M059J (cell line): ENCODE data around the gene CYLD. TPM values are rescaled to one million over a fixed set of nuclear protein-coding genes. Genes with fewer than 3 reads are reported as not detected.

Experiments
- DNase-seq: peaks from one replicate; pipeline ENCODE4 v3.0.0-alpha.2; 2012; ENCODE audit warnings: low read depth
- total RNA-seq: library from RNA; depleted of rRNA; stranded (reverse); fragments of >200 nt; shearing (Covaris generic); gene quantifications from 2 replicates; pipeline ENCODE4 v1.2.3, GENCODE V29; 2014; rRNA removed

Gene CYLD
- total RNA-seq = 53.3 and 68.6 TPM in 2 replicates

GRCh38 chr16:50741781-50742575, at the start of gene CYLD:
Gene CYLD (plus strand): TSS chr16:50742086. CDS start chr16:50749699, 7,613 bp downstream.
- DNase-seq = peak; percentile 99

DNA sequence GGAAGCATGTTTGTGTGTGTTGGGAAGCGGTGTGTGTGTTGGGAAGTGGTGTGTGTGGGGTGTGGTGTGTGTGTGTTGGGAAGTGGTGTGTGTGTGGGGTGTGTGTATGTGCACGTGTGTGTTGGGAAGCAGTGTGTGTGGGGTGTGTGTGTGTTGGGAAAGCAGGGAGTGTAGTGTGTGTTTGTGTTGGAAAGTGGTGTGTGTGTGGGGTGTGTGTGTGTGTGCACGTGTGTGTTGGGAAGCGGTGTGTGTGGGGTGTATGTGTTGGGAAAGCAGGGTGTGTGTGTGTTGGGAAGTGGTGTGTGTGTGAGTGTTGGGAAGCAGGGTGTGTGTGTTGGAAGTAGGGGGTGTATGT, 49.3 kb upstream of the CYLD start:
- no peak for DNase-seq

- peak; percentile 15 for DNase-seq
Observed at GRCh38 chr16:50692999-50693781, 48.7 kb upstream of the CYLD start, which contains the start of gene NOD2. Gene NOD2 (plus strand): TSS chr16:50693606. CDS start chr16:50699496, 5,890 bp downstream.

GRCh38 chr16:50694206-50694605, 47.7 kb upstream of the CYLD start:
- no peak for DNase-seq

GRCh38 chr16:50695017-50696000, 46.6 kb upstream of the CYLD start:
- DNase-seq = no peak

DNA sequence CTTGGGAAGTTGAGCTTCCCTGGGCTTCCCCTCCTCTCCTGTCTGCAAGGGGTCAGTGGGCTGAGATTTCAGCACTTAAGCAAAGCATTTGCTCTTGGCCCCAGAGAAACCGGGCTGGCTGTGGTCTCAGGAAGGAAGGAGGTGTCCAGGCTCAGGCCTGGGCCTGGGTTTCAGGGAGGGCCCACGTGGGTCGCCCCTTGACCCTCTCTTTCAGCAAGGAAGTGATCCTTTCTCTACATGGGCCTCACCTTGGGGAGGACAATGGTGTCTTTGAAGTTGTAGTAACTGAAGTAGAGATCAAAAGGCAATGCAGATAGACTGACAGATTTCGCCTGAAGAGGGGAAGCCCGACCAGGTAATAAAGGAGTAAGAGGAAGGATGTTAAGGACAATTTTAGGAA, 45.8 kb upstream of the CYLD start:
- DNase-seq = no peak

DNA sequence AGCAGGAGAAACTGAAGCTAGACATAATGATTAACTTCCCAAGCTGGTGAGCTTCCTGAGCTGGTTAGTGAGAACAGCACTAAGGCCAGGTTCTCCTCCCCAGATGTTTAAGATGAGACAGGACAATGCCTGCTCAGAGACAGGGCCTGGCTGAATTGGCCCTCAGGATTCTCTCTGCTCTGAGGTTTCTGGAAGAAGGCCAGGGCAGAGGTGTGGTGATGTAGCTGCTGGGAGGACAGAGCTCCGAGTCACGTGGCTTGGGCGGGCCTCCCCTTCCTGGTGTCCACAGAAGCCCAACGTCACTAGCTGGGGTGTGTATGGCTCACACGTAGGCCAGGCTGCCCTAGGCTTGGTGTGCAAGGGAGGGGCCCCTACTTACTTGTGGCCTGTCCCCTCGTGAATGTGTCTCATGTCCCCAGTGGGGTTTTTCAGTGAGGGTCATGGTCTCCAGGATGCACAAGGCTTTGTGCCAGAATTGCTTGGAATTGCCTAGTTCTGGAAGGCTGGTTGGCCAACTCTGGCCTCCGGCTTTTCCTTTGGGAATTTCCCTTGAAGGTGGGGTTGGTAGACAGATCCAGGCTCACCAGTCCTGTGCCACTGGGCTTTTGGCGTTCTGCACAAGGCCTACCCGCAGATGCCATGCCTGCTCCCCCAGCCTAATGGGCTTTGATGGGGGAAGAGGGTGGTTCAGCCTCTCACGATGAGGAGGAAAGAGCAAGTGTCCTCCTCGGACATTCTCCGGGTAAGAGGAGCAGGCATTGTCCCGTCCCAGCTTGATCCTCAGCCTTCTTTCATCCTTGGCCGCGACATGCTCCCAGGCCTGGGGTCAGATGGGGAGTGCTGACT, 45.1 kb upstream of the CYLD start:
- DNase-seq = peak; percentile 89

GRCh38 chr16:50697421-50697715, 44.5 kb upstream of the CYLD start:
- no peak for DNase-seq

GRCh38 chr16:50697881-50698767, 43.8 kb upstream of the CYLD start:
- peak; percentile 76 for DNase-seq

DNA sequence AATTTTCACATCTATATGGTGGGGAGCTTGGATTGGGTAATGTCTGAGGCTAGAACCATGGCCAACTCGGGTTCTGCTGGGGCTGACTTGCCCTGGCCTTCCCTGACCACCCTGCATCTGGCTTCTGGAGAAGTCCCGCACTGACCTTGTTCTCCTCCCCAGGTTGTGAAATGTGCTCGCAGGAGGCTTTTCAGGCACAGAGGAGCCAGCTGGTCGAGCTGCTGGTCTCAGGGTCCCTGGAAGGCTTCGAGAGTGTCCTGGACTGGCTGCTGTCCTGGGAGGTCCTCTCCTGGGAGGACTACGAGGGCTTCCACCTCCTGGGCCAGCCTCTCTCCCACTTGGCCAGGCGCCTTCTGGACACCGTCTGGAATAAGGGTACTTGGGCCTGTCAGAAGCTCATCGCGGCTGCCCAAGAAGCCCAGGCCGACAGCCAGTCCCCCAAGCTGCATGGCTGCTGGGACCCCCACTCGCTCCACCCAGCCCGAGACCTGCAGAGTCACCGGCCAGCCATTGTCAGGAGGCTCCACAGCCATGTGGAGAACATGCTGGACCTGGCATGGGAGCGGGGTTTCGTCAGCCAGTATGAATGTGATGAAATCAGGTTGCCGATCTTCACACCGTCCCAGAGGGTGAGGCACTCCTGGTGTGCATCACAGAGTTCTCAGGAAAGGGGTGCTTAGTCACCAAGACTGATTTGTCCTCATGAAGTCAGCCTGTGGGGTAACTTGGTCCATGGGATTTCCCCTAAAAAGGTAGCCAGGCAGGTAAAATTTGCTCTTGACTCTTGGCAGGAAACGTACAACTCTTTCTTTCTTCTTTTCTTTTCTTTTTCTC, 42.3 kb upstream of the CYLD start:
- peak; percentile 65 for DNase-seq

DNA sequence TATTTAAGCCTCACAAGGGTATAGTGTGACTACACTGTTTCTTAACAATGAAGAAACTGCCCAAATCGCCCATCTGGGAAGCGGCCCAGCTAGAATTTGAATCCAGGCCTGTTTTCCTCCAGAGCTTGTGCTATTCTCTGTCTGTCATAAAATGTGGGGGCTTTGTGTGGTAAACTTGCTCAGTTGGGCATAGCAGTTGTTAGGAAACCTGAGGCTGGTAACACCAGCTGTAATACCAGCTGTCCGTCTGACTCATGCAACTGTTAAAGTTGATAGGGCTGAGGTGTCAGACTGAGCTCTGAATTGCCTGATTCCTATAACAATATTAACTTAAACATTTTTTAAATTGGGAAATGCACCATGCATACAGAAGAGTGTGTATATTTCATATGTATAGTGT, 39.2 kb upstream of the CYLD start:
- peak; percentile 50 for DNase-seq

GRCh38 chr16:50704245-50704644, 37.6 kb upstream of the CYLD start:
- DNase-seq = no peak

DNA sequence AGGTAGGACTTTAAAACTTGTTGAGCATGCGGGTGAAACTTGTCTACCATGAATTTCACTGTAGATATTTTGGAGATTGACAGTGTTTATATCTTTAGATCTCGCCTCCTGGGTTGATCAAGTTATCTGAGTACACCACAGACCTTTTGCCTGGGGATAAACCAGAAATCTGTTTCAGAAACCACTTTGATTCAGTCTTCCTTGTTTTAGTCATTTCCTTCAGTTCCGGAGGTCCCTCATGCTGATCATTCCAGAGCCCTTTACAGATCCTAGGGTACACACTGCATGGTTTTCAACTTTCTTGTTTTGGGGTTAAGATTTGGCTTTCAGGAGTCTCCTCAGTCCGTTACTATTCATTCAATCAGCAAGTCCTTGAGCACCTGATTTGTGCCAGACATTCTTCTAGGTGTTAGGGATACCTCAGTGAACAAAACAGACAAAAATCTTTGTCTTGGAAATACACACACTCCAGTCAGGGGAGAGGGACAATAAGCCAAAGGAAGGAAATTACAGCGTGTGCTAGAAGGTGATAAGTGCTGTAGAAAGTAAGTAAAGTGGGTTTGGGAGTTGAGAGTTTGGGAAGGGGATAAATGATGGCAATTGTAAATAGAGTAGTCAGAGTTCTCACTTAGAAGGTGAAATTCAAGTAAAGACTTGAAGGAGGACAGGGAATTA, 36.3 kb upstream of the CYLD start:
- peak; percentile 37 for DNase-seq

- no peak for DNase-seq
Observed at GRCh38 chr16:50706250-50706649, 35.6 kb upstream of the CYLD start.

DNA sequence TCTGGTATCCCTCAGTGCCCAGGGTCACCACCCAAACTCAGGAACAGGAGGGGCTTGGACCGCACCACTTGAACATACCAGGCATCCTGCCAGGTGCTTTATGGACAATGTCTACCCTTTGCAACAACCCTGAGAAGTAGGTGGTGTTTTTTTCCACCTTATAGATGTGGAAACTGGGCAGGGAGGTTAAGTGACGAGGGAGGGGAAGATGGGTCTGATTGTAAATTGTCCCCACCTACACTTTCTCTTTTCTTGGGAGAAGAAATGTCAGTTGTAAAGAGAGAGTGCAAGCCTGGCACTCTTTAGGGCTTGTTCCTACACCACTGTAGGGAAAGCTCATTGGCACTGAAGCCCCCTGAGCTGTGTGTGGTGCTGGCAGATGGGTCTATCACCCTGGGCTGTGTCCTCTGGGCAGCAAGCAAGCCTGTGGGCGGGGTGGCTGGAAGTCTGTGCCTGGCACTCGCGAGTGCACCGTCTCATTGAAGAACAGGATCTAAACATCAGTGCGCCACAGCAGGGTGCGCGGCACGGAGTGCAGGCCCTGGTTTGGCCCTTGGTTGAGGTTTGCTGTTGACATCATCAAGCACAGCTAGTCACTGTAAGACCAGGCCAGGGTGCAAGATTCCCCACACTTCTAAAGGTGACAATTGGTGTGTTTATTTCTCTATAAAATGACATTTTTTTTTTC, 33.4 kb upstream of the CYLD start:
- DNase-seq = no peak

DNA sequence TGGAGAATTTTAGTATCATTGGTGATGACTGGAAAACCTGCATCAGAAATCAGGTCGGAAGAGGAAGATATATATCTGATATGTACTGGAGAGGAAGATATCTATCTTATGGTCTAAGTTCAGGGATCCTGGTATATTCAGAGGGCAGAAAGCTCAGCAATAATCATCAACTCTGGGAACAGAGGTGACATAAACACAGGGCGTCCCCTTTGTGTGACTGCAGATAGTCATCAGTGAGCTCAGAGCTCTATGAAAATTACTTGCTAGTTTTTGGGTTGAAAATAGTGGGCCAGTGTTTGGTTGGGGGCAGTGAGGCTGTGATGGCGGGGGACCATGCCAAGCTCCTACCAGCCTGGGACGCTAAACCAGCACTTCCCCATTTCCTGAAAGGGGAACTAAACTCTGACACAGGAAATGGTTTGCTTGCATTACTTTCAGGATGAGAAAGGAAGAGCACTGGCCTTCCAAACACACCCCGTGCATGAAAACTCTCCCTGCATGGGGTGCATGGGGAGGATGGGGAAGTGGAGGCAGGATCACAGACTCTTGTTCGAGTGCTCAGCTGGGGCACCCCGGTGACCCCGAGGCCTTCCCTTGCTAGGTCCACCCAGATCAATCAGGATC, 32.7 kb upstream of the CYLD start:
- no peak for DNase-seq

DNA sequence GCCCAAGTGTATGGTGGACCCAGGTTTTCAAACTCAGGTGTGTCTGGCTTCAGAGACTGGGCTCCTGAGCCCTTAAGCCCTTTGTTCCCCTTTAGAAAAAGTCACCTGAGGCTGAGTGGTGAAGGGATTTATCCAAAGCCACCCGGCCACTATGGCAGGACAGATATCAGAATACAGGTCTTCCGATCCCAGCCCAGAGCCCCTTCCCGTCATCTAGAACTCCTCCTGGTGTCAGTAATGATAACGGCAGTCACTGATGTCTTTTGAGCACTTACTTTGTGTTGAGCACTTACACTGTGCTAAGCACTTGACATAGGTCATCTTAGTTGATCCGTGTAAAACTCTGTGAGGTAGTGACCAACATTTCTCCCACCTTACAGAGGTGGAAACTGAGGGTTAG, 31.9 kb upstream of the CYLD start:
- DNase-seq = no peak
